Measurements from ENCODE around the gene SLC44A3.

DNA sequence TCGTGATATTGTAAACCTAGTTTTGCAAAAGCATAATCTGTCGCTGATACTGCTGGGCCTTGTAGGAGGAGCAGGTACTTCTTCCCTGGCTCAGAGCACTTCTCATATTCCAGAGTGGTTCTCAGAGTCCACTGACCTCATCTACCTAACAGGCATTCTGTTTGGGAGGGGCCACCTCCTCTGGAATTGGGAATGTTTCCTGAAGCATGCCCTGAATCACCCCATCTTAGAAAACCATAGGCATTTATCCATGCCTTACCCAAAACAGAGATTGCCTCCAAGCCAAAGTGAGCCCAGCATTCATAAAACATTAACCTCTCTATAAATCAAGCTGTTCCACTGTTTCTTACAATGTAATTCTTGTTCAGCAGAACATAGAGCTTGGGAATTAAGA is 35.1 kb downstream of the SLC44A3 start:
- TF ChIP-seq POLR2A (IDR thresholded peaks at IDR 0.05), result no peak
- TF ChIP-seq, protein P1, sequence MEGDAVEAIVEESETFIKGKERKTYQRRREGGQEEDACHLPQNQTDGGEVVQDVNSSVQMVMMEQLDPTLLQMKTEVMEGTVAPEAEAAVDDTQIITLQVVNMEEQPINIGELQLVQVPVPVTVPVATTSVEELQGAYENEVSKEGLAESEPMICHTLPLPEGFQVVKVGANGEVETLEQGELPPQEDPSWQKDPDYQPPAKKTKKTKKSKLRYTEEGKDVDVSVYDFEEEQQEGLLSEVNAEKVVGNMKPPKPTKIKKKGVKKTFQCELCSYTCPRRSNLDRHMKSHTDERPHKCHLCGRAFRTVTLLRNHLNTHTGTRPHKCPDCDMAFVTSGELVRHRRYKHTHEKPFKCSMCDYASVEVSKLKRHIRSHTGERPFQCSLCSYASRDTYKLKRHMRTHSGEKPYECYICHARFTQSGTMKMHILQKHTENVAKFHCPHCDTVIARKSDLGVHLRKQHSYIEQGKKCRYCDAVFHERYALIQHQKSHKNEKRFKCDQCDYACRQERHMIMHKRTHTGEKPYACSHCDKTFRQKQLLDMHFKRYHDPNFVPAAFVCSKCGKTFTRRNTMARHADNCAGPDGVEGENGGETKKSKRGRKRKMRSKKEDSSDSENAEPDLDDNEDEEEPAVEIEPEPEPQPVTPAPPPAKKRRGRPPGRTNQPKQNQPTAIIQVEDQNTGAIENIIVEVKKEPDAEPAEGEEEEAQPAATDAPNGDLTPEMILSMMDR (IDR thresholded peaks at IDR 0.05), result no peak
- no peak for TF ChIP-seq EP300 (IDR thresholded peaks at IDR 0.05)
- TF ChIP-seq POLR2AphosphoS5 (IDR thresholded peaks at IDR 0.05), result no peak
